ENCODE measurements around the gene BUD13. TPM values are rescaled to one million over a fixed set of nuclear protein-coding genes. Genes with fewer than 3 reads are reported as not detected.

BUD13 gene
- total and polyA plus RNA-seq, 9 of the 15 experiments (the other 6 are each of a cell fraction or from before 2014, with no cell fraction given), result 9.5 to 34.1 (median 27.1) TPM

GRCh38 chr11:116787786-116788486, 15.1 kb upstream of the BUD13 start, which contains the start of gene ZPR1 (continued):
- TF ChIP-seq ELK3 (CRISPR knock-in tag; IDR thresholded peaks at IDR 0.05) (no peak), NR2C1 (IDR thresholded peaks at IDR 0.05) (no peak), NR2C1 (tag; IDR thresholded peaks at IDR 0.05) (no peak), SMAD2 (IDR thresholded peaks at IDR 0.05; ENCODE audit: low read depth, low read length) (no peak), ILK (tag; IDR thresholded peaks at IDR 0.05; ENCODE audit: borderline replicate concordance, low read depth) (no peak), CHD7 (IDR thresholded peaks at IDR 0.05; ENCODE audit: low read depth, low read length) (no peak), HDGF (IDR thresholded peaks at IDR 0.05) (no peak), ZNF324 (CRISPR knock-in tag; IDR thresholded peaks at IDR 0.05) (no peak), ZBTB2 (IDR thresholded peaks at IDR 0.05) (no peak), MYC (IDR thresholded peaks at IDR 0.05; ENCODE audit: low read depth, low read length) (peak; percentile 93), MYC (CRISPR knock-in tag; IDR thresholded peaks at IDR 0.05; ENCODE audit: borderline replicate concordance, low read depth) (no peak), ZNF766 (CRISPR knock-in tag; conservative IDR thresholded peaks at IDR 0.05) (no peak), LEF1 (IDR thresholded peaks at IDR 0.05) (no peak)
